CD4-positive, alpha-beta T cell treated with Interleukin-10 for 1 hour (primary cell): Measurements from ENCODE around the gene STPG2.
"Not testable (repeated sequence)": the region's sequence is repeated elsewhere in the genome, so short reads cannot be mapped to it uniquely, and the experiment has no call there.

ENCODE experiments used
- DNase-seq: peaks from one replicate; pipeline ENCODE4 v3.0.0-alpha.2; 2020

Gene STPG2

GRCh38 chr4:97938141-97938540 lies 205.1 kb downstream of the STPG2 start:
- DNase-seq: no peak

DNA sequence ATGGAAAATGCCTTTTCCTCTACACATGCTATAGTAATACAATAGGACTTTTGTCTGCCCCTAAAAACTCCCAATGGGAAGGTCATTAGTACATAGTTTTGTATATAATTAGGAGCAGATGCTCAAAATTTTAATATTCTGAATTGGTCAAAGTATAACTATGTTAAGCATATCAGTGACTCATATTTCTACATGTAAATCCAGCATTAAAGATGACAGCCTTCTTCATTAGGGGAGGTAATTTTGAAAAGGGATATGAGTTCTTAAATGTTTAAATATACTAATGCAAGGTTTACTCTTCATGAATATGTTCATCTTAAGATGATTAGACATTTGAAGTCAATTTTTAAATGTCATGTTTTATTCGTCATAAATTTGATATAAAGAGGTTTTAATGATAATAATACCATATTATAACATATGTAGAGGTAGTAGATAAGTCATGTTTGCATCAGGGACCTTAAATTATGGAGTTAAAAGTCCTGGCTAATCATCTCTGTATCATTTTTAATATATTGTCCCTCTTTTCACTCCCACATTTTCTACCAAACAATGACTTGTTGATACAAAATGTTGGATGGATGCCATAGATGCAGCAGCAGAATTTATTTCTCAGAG lies 218.8 kb downstream of the STPG2 start:
- no peak for DNase-seq

DNA sequence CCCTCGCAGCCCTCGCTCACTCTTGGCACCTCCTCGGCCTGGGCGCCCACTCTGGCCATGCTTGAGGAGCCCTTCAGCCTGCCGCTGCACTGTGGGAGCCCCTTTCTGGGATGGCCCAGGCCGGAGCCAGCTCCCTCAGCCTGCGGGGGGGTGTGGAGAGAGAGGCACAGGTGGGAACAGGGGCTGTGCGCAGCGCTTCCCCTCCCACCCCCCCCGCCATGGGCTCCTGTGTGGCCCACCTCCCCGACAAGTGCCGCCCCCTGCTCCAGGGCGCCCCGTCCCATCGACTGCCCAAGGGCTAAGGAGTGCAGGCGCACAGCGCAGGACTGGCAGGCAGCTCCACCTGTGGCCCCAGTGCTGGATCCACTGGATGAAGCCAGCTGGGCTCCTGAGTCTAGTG lies 220.2 kb downstream of the STPG2 start:
- no peak for DNase-seq

DNA sequence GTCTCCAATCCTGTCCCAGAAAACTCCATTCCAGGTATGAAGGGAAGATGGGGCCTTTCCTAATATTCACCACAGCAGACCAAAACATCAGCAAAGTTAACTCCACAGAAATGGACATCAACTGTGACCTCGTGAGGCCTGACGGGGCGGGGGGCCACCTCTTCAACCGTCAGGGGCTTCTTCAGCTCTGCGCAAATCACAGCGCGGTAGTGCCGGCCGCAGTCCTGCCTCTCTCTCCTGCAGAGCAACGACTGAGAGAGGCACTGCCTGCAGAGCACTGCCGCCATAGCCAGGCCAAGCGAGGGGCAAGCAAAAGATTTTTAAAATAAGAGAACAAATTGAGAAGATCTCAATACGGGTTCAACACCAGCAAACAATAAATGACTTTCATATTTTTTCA lies 226.2 kb downstream of the STPG2 start:
- DNase-seq: no peak

- no peak for DNase-seq
Observed at GRCh38 chr4:97912156-97912555, 231.1 kb downstream of the STPG2 start.

- DNase-seq: no peak
Observed at GRCh38 chr4:97911236-97911906, 231.9 kb downstream of the STPG2 start.

DNA sequence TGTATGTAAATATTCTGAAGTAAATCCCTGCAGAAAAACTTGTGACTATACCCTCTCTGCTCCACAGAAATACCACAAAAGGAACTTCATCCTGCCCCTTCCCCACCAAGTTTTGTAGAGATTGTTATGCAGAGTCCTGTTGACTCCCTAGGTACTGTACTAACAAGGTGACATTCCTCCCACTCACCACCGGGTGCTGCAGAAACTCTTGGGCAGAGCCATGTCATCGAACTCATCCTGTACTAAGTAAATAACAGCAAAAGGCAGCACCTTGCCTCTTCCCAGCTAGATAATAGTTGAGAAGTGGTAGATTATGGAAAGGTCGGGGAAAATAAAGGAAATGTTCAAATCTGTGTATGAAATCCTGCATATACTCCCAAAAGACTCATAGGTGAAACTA lies 233.3 kb downstream of the STPG2 start:
- no peak for DNase-seq

DNA sequence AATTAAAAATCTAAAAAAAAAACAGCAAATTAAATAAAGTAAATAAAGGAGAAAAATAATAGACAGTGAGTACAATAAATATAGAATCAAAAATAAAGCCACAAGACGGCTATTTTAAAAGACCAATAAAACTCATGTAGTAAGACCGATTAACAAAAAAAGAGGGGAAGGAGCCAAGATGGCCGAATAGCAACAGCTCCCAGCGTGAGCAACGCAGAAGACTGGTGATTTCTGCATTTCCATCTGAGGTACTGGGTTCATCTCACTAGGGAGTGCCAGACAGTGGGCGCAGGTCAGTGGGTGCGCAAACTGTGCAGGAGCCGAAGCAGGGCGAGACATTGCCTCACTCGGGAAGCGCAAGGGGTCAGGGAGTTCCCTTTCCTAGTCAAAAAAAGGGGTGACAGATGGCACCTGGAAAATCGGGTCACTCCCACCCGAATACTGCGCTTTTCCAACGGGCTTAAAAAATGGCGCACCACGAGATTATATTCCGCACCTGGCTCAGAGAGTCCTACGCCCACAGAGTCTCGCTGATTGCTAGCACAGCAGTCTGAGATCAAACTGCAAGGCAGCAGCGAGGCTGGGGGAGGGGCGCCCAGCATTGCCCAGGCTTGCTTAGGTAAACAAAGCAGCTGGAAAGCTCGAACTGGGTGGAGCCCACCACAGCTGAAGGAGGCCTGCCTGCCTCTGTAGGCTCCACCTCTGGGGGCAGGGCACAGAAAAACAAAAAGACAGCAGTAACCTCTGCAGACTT lies 239.7 kb downstream of the STPG2 start:
- DNase-seq: not testable (repeated sequence)

GRCh38 chr4:97900229-97900628 lies 243.0 kb downstream of the STPG2 start:
- DNase-seq: no peak

DNA sequence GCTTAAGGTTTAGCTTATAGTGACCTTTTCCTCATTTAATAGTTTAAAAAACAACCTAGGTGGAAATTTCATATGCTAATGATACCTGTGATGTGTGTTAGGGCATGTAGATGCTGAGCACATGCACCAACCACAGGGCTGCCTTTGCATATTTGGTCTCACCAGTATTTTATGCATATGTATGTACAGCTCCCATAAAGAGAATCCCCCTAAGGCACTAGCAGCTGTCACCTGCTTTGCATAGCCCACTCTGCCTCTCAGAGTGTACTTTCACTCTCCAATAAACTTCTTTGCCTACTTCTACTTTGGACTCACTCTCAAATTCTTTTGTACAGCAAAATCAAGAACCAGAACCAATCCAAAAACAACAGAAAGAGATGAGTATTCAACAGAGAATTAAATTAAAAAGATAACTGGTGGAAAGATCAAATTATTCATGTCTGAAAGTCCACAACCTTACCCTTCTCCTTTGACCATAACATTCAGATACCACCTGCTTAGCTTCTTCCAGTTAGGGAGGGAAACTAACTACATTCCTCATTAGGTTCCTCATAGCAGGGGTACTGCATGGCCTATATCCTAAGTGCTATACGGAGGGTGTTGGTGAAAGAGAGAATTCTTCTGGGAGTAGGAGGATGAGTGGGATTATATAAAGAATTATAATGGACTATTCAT lies 250.5 kb downstream of the STPG2 start:
- no peak for DNase-seq

- DNase-seq: no peak
Observed at GRCh38 chr4:97879942-97880341, 263.3 kb downstream of the STPG2 start.

- no peak for DNase-seq
Observed at GRCh38 chr4:97868097-97868496, 275.2 kb downstream of the STPG2 start.

GRCh38 chr4:97867557-97868091 lies 275.7 kb downstream of the STPG2 start:
- no peak for DNase-seq

GRCh38 chr4:97866821-97867556 lies 276.3 kb downstream of the STPG2 start:
- DNase-seq: no peak

DNA sequence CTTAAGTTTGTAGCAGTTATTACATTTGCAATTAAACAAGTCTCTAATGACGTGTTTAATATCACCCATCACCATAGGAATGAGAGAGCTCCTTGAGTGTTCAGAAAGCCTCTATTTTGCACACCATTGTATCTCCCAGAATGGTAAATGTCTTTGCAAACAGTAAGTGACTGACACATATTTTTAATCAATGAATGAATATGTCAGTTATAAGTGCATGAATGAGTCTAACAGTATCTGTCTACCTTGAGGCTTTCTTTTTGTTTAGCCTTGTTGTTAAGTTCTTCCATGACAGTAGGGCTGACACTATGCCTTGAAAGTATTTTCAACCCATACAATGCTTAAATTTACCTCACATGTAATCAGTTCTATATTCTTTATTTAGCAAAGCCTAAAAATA lies 292.2 kb downstream of the STPG2 start:
- no peak for DNase-seq

GRCh38 chr4:97845758-97846157 lies 297.5 kb downstream of the STPG2 start:
- no peak for DNase-seq

DNA sequence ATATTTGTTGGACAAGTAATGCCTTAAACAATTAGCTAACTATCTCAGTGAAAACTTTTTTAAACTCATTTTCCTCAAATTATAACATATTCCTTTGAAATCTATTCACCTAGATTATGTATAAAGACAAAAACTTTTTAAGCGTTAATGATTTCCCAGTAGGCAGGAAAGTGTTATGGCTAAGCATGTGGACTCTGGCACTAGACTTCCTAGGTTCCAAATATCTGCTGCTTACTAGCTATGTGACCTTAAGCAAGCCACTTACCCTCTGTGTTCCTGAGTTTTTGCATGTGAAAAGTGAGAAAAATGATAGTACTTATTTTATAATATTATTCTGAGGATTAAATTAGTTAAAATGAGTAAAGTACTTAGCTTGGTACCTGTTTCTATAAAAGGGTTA lies 301.8 kb downstream of the STPG2 start:
- no peak for DNase-seq

- no peak for DNase-seq
Observed at GRCh38 chr4:97836662-97837061, 306.6 kb downstream of the STPG2 start.

DNA sequence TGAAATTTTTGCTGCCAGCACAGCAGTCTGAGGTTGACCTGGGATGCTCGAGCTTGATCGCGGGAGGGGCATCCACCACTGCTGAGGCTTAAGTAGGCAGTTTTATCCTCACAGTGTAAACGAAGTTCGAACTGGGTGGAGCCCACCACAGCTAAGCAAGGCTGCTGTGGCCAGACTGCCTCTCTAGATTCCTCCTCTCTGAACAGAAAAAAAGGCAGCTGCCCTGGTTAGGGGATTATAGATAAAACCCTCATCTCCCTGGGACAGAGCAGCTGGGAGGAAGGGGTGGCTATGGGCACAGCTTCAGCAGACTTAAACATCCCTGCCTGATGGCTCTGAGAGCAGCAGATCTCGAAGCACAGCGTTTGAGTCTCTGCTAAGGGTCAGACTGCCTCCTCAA lies 314.6 kb downstream of the STPG2 start:
- no peak for DNase-seq

- DNase-seq: no peak
Observed at GRCh38 chr4:97819294-97819693, 324.0 kb downstream of the STPG2 start.

DNA sequence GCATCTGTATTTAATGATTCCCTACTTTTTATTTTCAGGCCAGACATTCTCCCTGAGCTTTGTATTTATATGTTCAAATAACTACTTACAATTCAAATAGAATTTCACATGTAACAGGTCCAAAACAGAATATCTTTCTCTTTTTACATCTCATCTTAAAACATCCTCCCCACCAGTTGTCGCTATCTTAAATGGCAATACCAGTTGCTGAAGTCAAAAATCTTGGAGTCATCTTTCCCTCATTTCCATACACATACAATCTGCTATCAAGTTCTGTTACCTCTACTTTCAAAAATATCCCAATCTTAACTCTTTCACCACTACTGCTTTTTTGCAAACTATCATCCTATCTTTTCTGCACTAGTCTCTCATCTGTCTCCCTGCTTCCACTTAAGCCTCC lies 330.5 kb downstream of the STPG2 start:
- DNase-seq: no peak

- no peak for DNase-seq
Observed at GRCh38 chr4:97786306-97786920, 356.9 kb downstream of the STPG2 start.
